Activated T-cell treated with anti-CD3 and anti-CD28 coated beads, Interleukin-2, amount 50 U/mL, for 1 hour (primary cell): ENCODE measurements around the gene SCG3.

Source experiments
- DNase-seq: peaks from one replicate; pipeline ENCODE4 v3.0.0-alpha.2; 2020

The SCG3 gene

GRCh38 chr15:51765751-51766150, 84.4 kb downstream of the SCG3 start:
- no peak for DNase-seq

- no peak for DNase-seq
Observed at GRCh38 chr15:51766341-51766740, 85.0 kb downstream of the SCG3 start.

GRCh38 chr15:51768018-51768417, 86.7 kb downstream of the SCG3 start:
- no peak for DNase-seq
